IMR-90 (cell line): ENCODE measurements around the gene ZC3H4. TPM values are rescaled to one million over a fixed set of nuclear protein-coding genes. Genes with fewer than 3 reads are reported as not detected.
A peak's percentile ranks its signal among the peaks of the same experiment; 100 is the strongest.

ENCODE experiments used
- ATAC-seq: fragments of 200-7000 bp; cut with Tn5 transposase; 2 replicates; pipeline ENCODE4 v1.9.1; 2020; ENCODE audit warnings: low read depth, mild to moderate bottlenecking, moderate library complexity
- BruUV-seq: library from RNA; stranded (reverse); fragments of 400-500 nt; replicated peaks from 2 replicates; lab custom pipeline; 2021; lab: Mats Ljungman, UMichigan
- CTCF ChIA-PET: fragments of 300-600 bp; formaldehyde crosslinking; extraction: SDS; loops from one replicate; lab custom pipeline; 2021; ENCODE audit warnings: antibody characterized with exemption; lab: Yijun Ruan, JAX
- POLR2A ChIA-PET: fragments of 300-600 bp; sonication (Branson Sonifier 250); formaldehyde crosslinking; loops from one replicate; lab custom pipeline; 2022; ENCODE audit warnings: antibody characterized with exemption; ENCODE audit not compliant: unreplicated experiment; lab: Charles Lee
- DNase-seq: peaks from one replicate; pipeline ENCODE4 v3.0.0; 2013
- H2AFZ ChIP-seq: replicated peaks from 2 replicates; pipeline ENCODE3; 2013; ENCODE audit warnings: low read length, mild to moderate bottlenecking; ENCODE audit not compliant: poor library complexity
- H2AK5ac ChIP-seq: 2 replicates; pipeline ENCODE4 v1.6.1; 2013; ENCODE audit warnings: low read depth, low read length, inconsistent platforms
- H2AK9ac ChIP-seq: replicated peaks from 2 replicates; pipeline ENCODE3; 2013; ENCODE audit warnings: mild to moderate bottlenecking, low read depth, low read length, moderate library complexity; ENCODE audit not compliant: poor library complexity
- H2BK120ac ChIP-seq: 2 replicates; pipeline ENCODE4 v1.6.1; 2013; ENCODE audit warnings: low read depth, low read length, inconsistent platforms
- H2BK15ac ChIP-seq: 3 replicates; pipeline ENCODE4 v1.6.1; 2013; ENCODE audit warnings: low read depth, low read length, inconsistent platforms
- H2BK20ac ChIP-seq: 2 replicates; pipeline ENCODE4 v1.6.1; 2013; ENCODE audit warnings: low read depth, mild to moderate bottlenecking, inconsistent platforms, low read length, moderate library complexity
- H2BK5ac ChIP-seq: 2 replicates; pipeline ENCODE4 v1.6.1; 2013; ENCODE audit warnings: mild to moderate bottlenecking, low read depth, low read length, inconsistent platforms; ENCODE audit not compliant: poor library complexity, severe bottlenecking
- H3K14ac ChIP-seq: replicated peaks from 2 replicates; pipeline ENCODE4 v1.6.1; 2013; ENCODE audit warnings: low read depth, low read length, inconsistent platforms
- H3K18ac ChIP-seq: 2 replicates; pipeline ENCODE4 v1.6.1; 2013; ENCODE audit warnings: low read depth, low read length, control low read depth
- H3K23ac ChIP-seq: 2 replicates; pipeline ENCODE4 v1.6.1; 2013; ENCODE audit warnings: low read depth, low read length, inconsistent platforms
- H3K27ac ChIP-seq: 2 replicates; pipeline ENCODE4 v1.5.1; 2013; ENCODE audit warnings: mild to moderate bottlenecking, control low read depth, low read length; ENCODE audit not compliant: insufficient read depth
- H3K27me3 ChIP-seq: 2 replicates; pipeline ENCODE4 v1.6.1; 2013; ENCODE audit warnings: low read length; ENCODE audit not compliant: control insufficient read depth, insufficient read depth
- H3K36me3 ChIP-seq: 2 replicates; pipeline ENCODE4 v1.6.1; 2013; ENCODE audit warnings: low read length, mixed read lengths; ENCODE audit not compliant: control insufficient read depth, insufficient read depth
- H3K4ac ChIP-seq: 2 replicates; pipeline ENCODE4 v1.6.1; 2013; ENCODE audit warnings: low read depth, low read length, inconsistent platforms
- H3K4me1 ChIP-seq: 2 replicates; pipeline ENCODE4 v1.6.1; 2013; ENCODE audit warnings: low read length, mixed read lengths; ENCODE audit not compliant: control insufficient read depth, insufficient read depth
- H3K4me2 ChIP-seq: 2 replicates; pipeline ENCODE4 v1.6.1; 2013; ENCODE audit warnings: low read depth, mild to moderate bottlenecking, control low read depth, low read length, moderate library complexity
- H3K4me3 ChIP-seq: 2 replicates; pipeline ENCODE4 v1.5.1; 2013; ENCODE audit warnings: low read depth, mild to moderate bottlenecking, control low read depth, low read length, moderate library complexity; ENCODE audit not compliant: insufficient read depth
- H3K56ac ChIP-seq: 2 replicates; pipeline ENCODE4 v1.6.1; 2013; ENCODE audit warnings: low read length, inconsistent platforms; ENCODE audit not compliant: insufficient read depth; ENCODE audit errors: extremely low read depth
- H3K79me1 ChIP-seq, 2 experiments: 2 replicates each; pipeline ENCODE4 v1.6.1; 2013; ENCODE audit warnings: low read length in 2 of 2, inconsistent platforms in 1 of 2, low read depth in 1 of 2
- H3K9ac ChIP-seq: 2 replicates; pipeline ENCODE4 v1.6.1; 2013; ENCODE audit warnings: low read depth, low read length, control low read depth
- H3K9me1 ChIP-seq: 2 replicates; pipeline ENCODE4 v1.6.1; 2013; ENCODE audit warnings: low read length, inconsistent platforms; ENCODE audit not compliant: insufficient read depth
- H3K9me3 ChIP-seq: 2 replicates; pipeline ENCODE4 v1.6.1; 2013; ENCODE audit warnings: low read length; ENCODE audit not compliant: control insufficient read depth, insufficient read depth
- H4K20me1 ChIP-seq: 2 replicates; pipeline ENCODE4 v1.6.1; 2013; ENCODE audit warnings: low read length, inconsistent platforms; ENCODE audit not compliant: insufficient read depth
- H4K5ac ChIP-seq: 2 replicates; pipeline ENCODE4 v1.6.1; 2013; ENCODE audit warnings: mild to moderate bottlenecking, low read depth, low read length, control low read depth
- H4K8ac ChIP-seq, 2 experiments: 2 replicates each; pipeline ENCODE4 v1.6.1; 2013; ENCODE audit warnings: low read depth in 2 of 2, low read length in 2 of 2, control low read depth in 1 of 2, inconsistent platforms in 1 of 2
- H4K91ac ChIP-seq: 2 replicates; pipeline ENCODE4 v1.6.1; 2013; ENCODE audit warnings: low read depth, low read length, inconsistent platforms; ENCODE audit not compliant: insufficient read depth
- CEBPB ChIP-seq: IDR thresholded peaks from 2 replicates; pipeline ENCODE4 v1.6.1; 2012; ENCODE audit warnings: low read depth, low read length, improper control_type of control experiment
- FOS ChIP-seq: fragments of 150-350 bp; IDR thresholded peaks from 2 replicates; pipeline ENCODE4 v1.6.1; 2016; ENCODE audit warnings: low read depth, low read length
- SMC3 ChIP-seq: fragments of 150-350 bp; IDR thresholded peaks from 2 replicates; pipeline ENCODE4 v1.6.1; 2016; ENCODE audit warnings: low read depth, mild to moderate bottlenecking, antibody characterized with exemption, low read length, moderate library complexity
- WGBS, 2 experiments: methylation state at CpG; one replicate each; pipeline versions ENCODE4 v1.1.5 to v1.1.7; 2013; ENCODE audit warnings: missing lambda C conversion rate in 2 of 2; ENCODE audit not compliant: insufficient read length in 1 of 2; ENCODE audit errors: extremely low coverage in 2 of 2; 5-methylcytosine and 5-hydroxymethylcytosine counted together
- dilution Hi-C: fragments of 300-500 bp; cut with HindIII; formaldehyde crosslinking; loops from one replicate; pipeline ENCODE4 v1.14.3; 2018; ENCODE audit warnings: low sequenced_read_pairs; ENCODE audit not compliant: unreplicated experiment
- in situ Hi-C: fragments of 300-500 bp; cut with MboI; formaldehyde crosslinking; loops from 3 replicates; pipeline ENCODE4 v1.14.3; 2019; ENCODE audit warnings: low sequenced_read_pairs, inconsistent platforms, mixed read lengths
- intact Hi-C: fragments of 100-400 bp; cut with micrococcal nuclease; formaldehyde crosslinking; loops from 2 replicates; pipeline ENCODE4 v1.10.0; 2022
- polyA plus RNA-seq, 3 experiments: library from polyadenylated mRNA; depleted of rRNA; stranded (reverse); fragments of >200 nt; gene quantifications; 2 replicates each; pipeline ENCODE4 v1.2.3, GENCODE V29; 2012; ENCODE audit warnings: low replicate concordance in 1 of 3
- total RNA-seq: library from RNA; depleted of rRNA; stranded (reverse); fragments of >200 nt; gene quantifications from 2 replicates; pipeline ENCODE4 v1.2.3, GENCODE V29; 2012

The ZC3H4 gene
- total and polyA plus RNA-seq, 2 of the 4 experiments (the other 2 are of a cell fraction) = 3.9 to 8.9 TPM

GRCh38 chr19:47120470-47121067, 7.0 kb upstream of the ZC3H4 start:
- Histone ChIP-seq H3K4me2 (no peak overlapping the region), H3K9me1 (0 out of 2 replicates have a peak, but pooled peaks cover 3% of the 10 kb centered on the region), H4K8ac (0 out of 4 replicates have a peak overlapping the region, but pooled peaks of 1 of the 2 experiments have one; percentile 28), H4K91ac (no peak overlapping the region), H2AFZ (no peak overlapping the region), H3K9ac (no peak overlapping the region), H3K27ac (no peak overlapping the region), H4K5ac (no peak overlapping the region), H2AK5ac (peak overlapping the region; percentile 56), H2BK5ac (peak overlapping the region; percentile 54), H2BK15ac (peak overlapping the region; percentile 83; the same call in 2 of the 3 replicates), H3K14ac (peak overlapping the region; percentile 65; the same call in 1 of the 2 replicates), H2BK20ac (peak overlapping the region; percentile 38), H2AK9ac (no peak overlapping the region), H4K20me1 (no peaks in the 10 kb centered on the region), H3K4me1 (peaks cover 5% of the 10 kb centered on the region), H2BK120ac (no peak overlapping the region), H3K56ac (no peak overlapping the region), H3K27me3 (no peaks in the 10 kb centered on the region), H3K9me3 (no peaks in the 10 kb centered on the region), H3K18ac (no peak overlapping the region), H3K36me3 (no peaks in the 10 kb centered on the region), H3K4ac (peak overlapping the region; percentile 56), H3K79me1 (no peaks in the 10 kb centered on the region; a peak in 1 of 4 replicates), H3K23ac (peak overlapping the region; percentile 50; the same call in 1 of the 2 replicates), H3K4me3 (no peak overlapping the region)
- 100% methylated on average over 2 of the region's 6 CpGs; no CpG with 5 or more reads in 1 of the 2 experiments for WGBS, 2 experiments
- 0 out of 2 replicates have a peak, but pooled peaks have one; percentile 3 for TF ChIP-seq CEBPB
- TF ChIP-seq FOS = no peak
- TF ChIP-seq SMC3 = no peak
- in situ Hi-C loops (loop anchor here (10.0 kb wide), 1 partner anchor 106 kb away; the partner anchor contains the start of gene NPAS1), intact Hi-C loops (no loop called here), dilution Hi-C loops (no loop called here)
- ATAC-seq = no peak
- BruUV-seq = no TSS peak
- DNase-seq = no peak
- ChIA-PET CTCF (no interaction called here), POLR2A (no interaction called here)
